NCI-H524 treated with DMSO at 0.1 percent for 48 hours (cell line): ENCODE measurements around the gene RBM39.
"Not testable (repeated sequence)": the region's sequence is repeated elsewhere in the genome, so short reads cannot be mapped to it uniquely, and the experiment has no call there.

ENCODE experiments used
- DNase-seq: peaks from one replicate; lab custom pipeline; 2025; lab: John Stamatoyannopoulos, UW

Gene RBM39

GRCh38 chr20:35741892-35742740 is at the start of gene RBM39:
Gene RBM39 (minus strand): TSS chr20:35742260. CDS start chr20:35740874, 1,386 bp downstream.
- DNase-seq: peak; percentile 99

GRCh38 chr20:35791821-35792220 is 49.8 kb upstream of the RBM39 start:
- DNase-seq: no peak

GRCh38 chr20:35791097-35791496 is 49.0 kb upstream of the RBM39 start:
- DNase-seq: no peak

- DNase-seq: no peak
Measured at GRCh38 chr20:35788796-35789195, 46.7 kb upstream of the RBM39 start.

GRCh38 chr20:35785541-35785940 is 43.5 kb upstream of the RBM39 start:
- not testable (repeated sequence) for DNase-seq

GRCh38 chr20:35783811-35784210 is 41.8 kb upstream of the RBM39 start:
- not testable (repeated sequence) for DNase-seq

GRCh38 chr20:35776513-35777101 is 34.5 kb upstream of the RBM39 start:
- DNase-seq: no peak

- no peak for DNase-seq
Measured at GRCh38 chr20:35774391-35774790, 32.3 kb upstream of the RBM39 start.

GRCh38 chr20:35773154-35773751 is 31.2 kb upstream of the RBM39 start:
- no peak for DNase-seq

GRCh38 chr20:35772563-35773058 is 30.6 kb upstream of the RBM39 start:
- no peak for DNase-seq

- DNase-seq: peak; percentile 68
Measured at GRCh38 chr20:35771689-35772562, 29.9 kb upstream of the RBM39 start, which contains the start of gene PHF20. Gene PHF20 (plus strand): TSS chr20:35772015. CDS start chr20:35801523, 29,508 bp downstream.

GRCh38 chr20:35771367-35771688 is 29.3 kb upstream of the RBM39 start:
- no peak for DNase-seq

- peak; percentile 88 for DNase-seq
Measured at GRCh38 chr20:35768731-35769664, 26.9 kb upstream of the RBM39 start.

GRCh38 chr20:35767683-35768481 is 25.8 kb upstream of the RBM39 start:
- no peak for DNase-seq

- no peak for DNase-seq
Measured at GRCh38 chr20:35766843-35767242, 24.8 kb upstream of the RBM39 start.

GRCh38 chr20:35764936-35765335 is 22.9 kb upstream of the RBM39 start:
- DNase-seq: not testable (repeated sequence)

GRCh38 chr20:35762461-35762860 is 20.4 kb upstream of the RBM39 start:
- no peak for DNase-seq

GRCh38 chr20:35761548-35761947 is 19.5 kb upstream of the RBM39 start:
- not testable (repeated sequence) for DNase-seq

GRCh38 chr20:35757098-35757705 is 15.1 kb upstream of the RBM39 start:
- no peak for DNase-seq
